ENCODE data around the gene KDM5B.

DNA sequence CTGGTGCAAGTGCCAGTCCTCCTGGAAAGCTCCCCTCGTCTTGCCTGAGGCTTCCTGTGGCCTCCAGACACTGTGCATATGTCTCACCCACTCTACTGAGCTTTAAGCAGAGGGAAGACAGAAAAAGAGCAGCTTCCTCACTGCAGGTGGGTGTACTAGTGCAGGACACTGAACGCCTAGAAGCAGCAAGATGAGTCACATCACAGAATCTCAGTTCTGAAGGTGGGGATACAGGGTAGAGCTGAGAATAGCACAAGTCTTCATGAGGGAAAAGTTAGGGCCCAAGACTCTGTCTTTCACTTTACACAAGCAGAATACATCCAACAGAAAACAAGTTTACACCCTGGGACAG lies 39.9 kb upstream of the KDM5B start:
- TF ChIP-seq POLR2AphosphoS5 (IDR thresholded peaks at IDR 0.05) (no peak), EP300 (IDR thresholded peaks at IDR 0.05; ENCODE audit: low read depth) (no peak)

Measured in transverse colon (tissue), 3 donors.